Measurements from ENCODE around the gene GAL3ST2. TPM values are rescaled to one million over a fixed set of nuclear protein-coding genes. Genes with fewer than 3 reads are reported as not detected.
"Not testable (repeated sequence)": the region's sequence is repeated elsewhere in the genome, so short reads cannot be mapped to it uniquely, and the experiment has no call there.

Gene GAL3ST2
- 0.14 TPM in 1 of 2 replicates, not detected in the other for total RNA-seq (2014; rRNA removed; shearing (Covaris generic))

GRCh38 chr2:241776336-241777169 is at the start of gene GAL3ST2:
GAL3ST2 (plus strand) TSS chr2:241776822; CDS start chr2:241776956, 134 bp downstream.
- peak; percentile 68 for DNase-seq
- no peak within 1 kb of the TSS for H3K4me3 ChIP-seq (ENCODE audit: insufficient read depth, low read depth, low read length)
- H3K27me3 ChIP-seq (ENCODE audit: control insufficient read depth, insufficient read depth, low read length) = no peaks in the 10 kb centered on the region
- no peaks in the 10 kb centered on the region for H3K36me3 ChIP-seq (replicated peaks; ENCODE audit: control insufficient read depth, insufficient read depth, low read length)

GRCh38 chr2:241728000-241728399 is 48.6 kb upstream of the GAL3ST2 start:
- H3K36me3 ChIP-seq (replicated peaks; ENCODE audit: control insufficient read depth, insufficient read depth, low read length) = peaks cover 5% of the 10 kb centered on the region
- DNase-seq = peak; percentile 33
- H3K27me3 ChIP-seq (ENCODE audit: control insufficient read depth, insufficient read depth, low read length) = no peaks in the 10 kb centered on the region
- no peak overlapping the region for H3K4me3 ChIP-seq (ENCODE audit: insufficient read depth, low read depth, low read length)

- Histone ChIP-seq H3K36me3 (replicated peaks; ENCODE audit: control insufficient read depth, insufficient read depth, low read length) (no peaks in the 10 kb centered on the region), H3K4me3 (ENCODE audit: insufficient read depth, low read depth, low read length) (no peak overlapping the region), H3K27me3 (ENCODE audit: control insufficient read depth, insufficient read depth, low read length) (peaks cover 3% of the 10 kb centered on the region; the same call in 1 of the 2 replicates)
- no peak for DNase-seq
These were observed 48.0 kb upstream of the GAL3ST2 start for GRCh38 chr2:241728627-241729026.

DNA sequence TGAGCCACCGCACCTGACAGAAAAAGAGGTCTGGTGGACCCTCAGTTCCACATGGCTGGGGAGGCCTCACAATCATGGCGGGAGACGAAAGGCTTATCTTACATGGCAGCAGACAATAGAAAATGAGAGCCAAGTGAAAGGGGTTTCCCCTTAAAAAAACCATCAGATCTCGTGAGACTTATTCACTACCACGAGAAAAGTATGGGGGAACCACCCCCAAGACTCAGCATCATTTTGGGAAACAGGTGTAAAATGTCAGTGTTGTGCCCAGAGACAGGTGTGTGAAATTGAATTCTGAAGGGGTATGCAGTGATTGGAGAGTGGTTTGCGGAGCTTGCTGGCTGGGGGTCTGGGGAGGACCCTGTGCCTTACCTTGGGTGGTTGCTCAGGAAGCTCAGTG is 46.8 kb upstream of the GAL3ST2 start:
- peak; percentile 29 for DNase-seq
- Histone ChIP-seq H3K36me3 (replicated peaks; ENCODE audit: control insufficient read depth, insufficient read depth, low read length) (no peaks in the 10 kb centered on the region), H3K27me3 (ENCODE audit: control insufficient read depth, insufficient read depth, low read length) (peaks cover 5% of the 10 kb centered on the region; the same call in 1 of the 2 replicates), H3K4me3 (ENCODE audit: insufficient read depth, low read depth, low read length) (no peak overlapping the region)

GRCh38 chr2:241730671-241731293 is 45.8 kb upstream of the GAL3ST2 start:
- H3K27me3 ChIP-seq (ENCODE audit: control insufficient read depth, insufficient read depth, low read length) = peaks cover 7% of the 10 kb centered on the region; the same call in 1 of the 2 replicates
- no peak overlapping the region for H3K4me3 ChIP-seq (ENCODE audit: insufficient read depth, low read depth, low read length)
- H3K36me3 ChIP-seq (replicated peaks; ENCODE audit: control insufficient read depth, insufficient read depth, low read length) = no peaks in the 10 kb centered on the region
- DNase-seq = peak; percentile 16

- H3K36me3 ChIP-seq (replicated peaks; ENCODE audit: control insufficient read depth, insufficient read depth, low read length) = not testable (repeated sequence)
These were observed 44.0 kb upstream of the GAL3ST2 start for GRCh38 chr2:241732513-241733186.

GRCh38 chr2:241733391-241734207 is 43.0 kb upstream of the GAL3ST2 start:
- Histone ChIP-seq H3K27me3 (ENCODE audit: control insufficient read depth, insufficient read depth, low read length) (peaks cover 7% of the 10 kb centered on the region; the same call in 1 of the 2 replicates), H3K4me3 (ENCODE audit: insufficient read depth, low read depth, low read length) (peak overlapping the region; percentile 53), H3K36me3 (replicated peaks; ENCODE audit: control insufficient read depth, insufficient read depth, low read length) (no peaks in the 10 kb centered on the region)
- peak; percentile 25 for DNase-seq

More at GRCh38 chr2:241732513-241733186, 44.0 kb upstream of the GAL3ST2 start:
- not testable (repeated sequence) for H3K4me3 ChIP-seq (ENCODE audit: insufficient read depth, low read depth, low read length); H3K27me3 ChIP-seq (ENCODE audit: control insufficient read depth, insufficient read depth, low read length)
- peak; percentile 41 for DNase-seq

GRCh38 chr2:241734208-241734466 is 42.5 kb upstream of the GAL3ST2 start:
- DNase-seq = no peak
- peak overlapping the region; percentile 53 for H3K4me3 ChIP-seq (ENCODE audit: insufficient read depth, low read depth, low read length)
- H3K27me3 ChIP-seq (ENCODE audit: control insufficient read depth, insufficient read depth, low read length) = peaks cover 7% of the 10 kb centered on the region; the same call in 1 of the 2 replicates
- H3K36me3 ChIP-seq (replicated peaks; ENCODE audit: control insufficient read depth, insufficient read depth, low read length) = no peaks in the 10 kb centered on the region

- peak; percentile 100 for DNase-seq
- H3K27me3 ChIP-seq (ENCODE audit: control insufficient read depth, insufficient read depth, low read length) = peaks cover 7% of the 10 kb centered on the region; the same call in 1 of the 2 replicates
- H3K36me3 ChIP-seq (replicated peaks; ENCODE audit: control insufficient read depth, insufficient read depth, low read length) = no peaks in the 10 kb centered on the region
- H3K4me3 ChIP-seq (ENCODE audit: insufficient read depth, low read depth, low read length) = peak within 1 kb of the TSS; percentile 92
These were observed 42.0 kb upstream of the GAL3ST2 start, which contains the start of gene D2HGDH for GRCh38 chr2:241734467-241735208. D2HGDH (plus strand) TSS chr2:241734630; CDS start chr2:241735225, 595 bp downstream.

DNA sequence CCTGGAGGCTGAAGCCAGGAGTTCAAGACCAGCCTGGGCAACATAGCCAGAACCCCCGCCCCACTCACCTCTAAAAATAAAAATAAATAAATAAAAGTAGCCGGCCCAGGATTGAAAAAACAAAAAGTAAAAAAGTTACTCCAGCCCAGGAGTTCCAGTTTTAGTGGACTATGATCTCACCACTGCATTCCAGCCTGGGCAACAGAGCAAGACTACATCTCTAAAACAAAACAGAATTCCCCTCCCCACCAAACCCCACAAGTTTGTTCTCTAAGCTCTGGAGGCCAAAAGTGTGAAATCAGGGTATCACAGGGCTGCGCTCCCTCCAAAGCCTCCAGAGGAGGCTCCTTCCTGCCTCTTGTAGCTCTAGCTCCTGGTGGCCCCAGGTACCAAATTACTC is 40.5 kb upstream of the GAL3ST2 start:
- no peak for DNase-seq
- peaks cover 7% of the 10 kb centered on the region; the same call in 1 of the 2 replicates for H3K27me3 ChIP-seq (ENCODE audit: control insufficient read depth, insufficient read depth, low read length)
- no peak overlapping the region for H3K4me3 ChIP-seq (ENCODE audit: insufficient read depth, low read depth, low read length)
- H3K36me3 ChIP-seq (replicated peaks; ENCODE audit: control insufficient read depth, insufficient read depth, low read length) = no peaks in the 10 kb centered on the region

DNA sequence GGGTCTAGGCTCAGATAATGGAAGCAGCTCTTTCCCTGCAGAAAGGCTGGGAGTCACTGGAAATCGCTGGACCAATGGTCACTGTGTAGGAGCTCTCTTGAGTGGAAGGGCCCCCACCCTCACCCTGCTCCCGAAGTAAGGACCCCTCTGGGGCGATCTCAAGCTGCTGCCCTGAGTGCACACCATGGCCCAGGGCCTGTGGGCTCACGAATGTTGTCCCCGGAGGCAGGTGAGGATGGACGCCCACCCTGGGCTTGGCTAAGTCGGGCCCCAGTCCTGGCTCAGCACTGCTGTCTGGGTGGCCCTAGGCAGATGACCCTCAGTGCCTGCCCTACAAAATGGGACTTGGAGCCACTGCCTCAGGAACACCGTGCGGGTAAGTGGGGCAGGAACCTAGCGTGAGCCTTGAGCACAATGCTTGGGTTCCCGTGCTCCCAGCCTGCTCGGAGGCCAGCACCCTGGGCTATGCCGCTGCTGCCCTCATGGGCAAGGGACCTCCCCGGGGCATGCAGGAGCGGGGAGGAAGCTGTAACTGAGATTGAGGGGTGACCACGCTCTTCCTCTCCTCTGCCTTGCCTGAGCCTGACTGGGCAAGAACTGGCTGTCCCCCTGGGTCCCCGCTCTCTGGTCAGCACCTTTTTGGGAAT is 38.5 kb upstream of the GAL3ST2 start:
- peaks cover 7% of the 10 kb centered on the region; the same call in 1 of the 2 replicates for H3K27me3 ChIP-seq (ENCODE audit: control insufficient read depth, insufficient read depth, low read length)
- no peak overlapping the region for H3K4me3 ChIP-seq (ENCODE audit: insufficient read depth, low read depth, low read length)
- DNase-seq = no peak
- H3K36me3 ChIP-seq (replicated peaks; ENCODE audit: control insufficient read depth, insufficient read depth, low read length) = no peaks in the 10 kb centered on the region

- H3K36me3 ChIP-seq (replicated peaks; ENCODE audit: control insufficient read depth, insufficient read depth, low read length) = no peaks in the 10 kb centered on the region
- H3K4me3 ChIP-seq (ENCODE audit: insufficient read depth, low read depth, low read length) = no peak overlapping the region
- no peak for DNase-seq
- H3K27me3 ChIP-seq (ENCODE audit: control insufficient read depth, insufficient read depth, low read length) = peaks cover 2% of the 10 kb centered on the region; the same call in 1 of the 2 replicates
These were observed 37.4 kb upstream of the GAL3ST2 start for GRCh38 chr2:241739177-241739576.

DNA sequence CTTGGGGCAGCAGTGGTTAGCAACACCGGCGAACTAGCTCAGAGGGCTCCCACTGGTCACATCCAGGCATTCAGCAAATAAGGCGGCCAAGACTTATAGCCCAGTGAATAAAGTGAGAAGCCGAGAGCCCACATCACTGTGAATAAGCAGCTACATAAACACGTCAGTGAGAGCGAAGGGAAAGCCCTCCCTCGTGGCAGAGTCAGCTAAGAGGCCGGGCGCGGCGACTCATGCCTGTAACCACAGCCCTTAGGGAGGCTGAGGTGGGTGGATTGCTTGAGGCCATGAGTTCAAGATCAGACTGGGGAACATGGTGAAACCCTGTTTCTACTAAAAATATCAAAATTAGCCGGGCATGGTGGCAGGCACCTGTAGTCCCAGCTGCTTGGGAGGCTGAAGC is 37.0 kb upstream of the GAL3ST2 start:
- DNase-seq = no peak
- Histone ChIP-seq H3K27me3 (ENCODE audit: control insufficient read depth, insufficient read depth, low read length) (0 out of 2 replicates have a peak, but pooled peaks cover 2% of the 10 kb centered on the region), H3K4me3 (ENCODE audit: insufficient read depth, low read depth, low read length) (no peak overlapping the region), H3K36me3 (replicated peaks; ENCODE audit: control insufficient read depth, insufficient read depth, low read length) (no peaks in the 10 kb centered on the region)
